Measurements from ENCODE around the gene TBCK.

TBCK gene

DNA sequence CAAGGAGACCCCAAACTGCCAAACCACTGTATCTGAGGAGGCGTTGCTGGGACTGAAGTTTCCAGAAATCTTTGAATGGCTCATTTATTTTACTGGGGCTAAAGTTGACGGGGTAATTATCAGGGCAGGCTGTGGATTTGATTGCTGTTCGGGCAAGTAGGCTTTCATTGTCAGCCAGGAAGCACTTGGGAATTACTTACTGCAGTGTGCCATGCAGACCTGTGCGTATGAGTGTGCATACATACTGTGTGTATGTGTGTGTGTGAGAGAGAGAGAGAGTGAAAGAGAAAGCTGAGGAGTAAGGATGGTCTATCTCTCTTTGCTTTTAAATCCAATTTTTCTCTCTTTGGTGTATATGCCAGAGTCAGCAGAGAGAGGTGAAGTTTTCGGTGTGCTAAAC lies 298.0 kb downstream of the TBCK start:
- DNase-seq (ENCODE audit: low read depth) = no peak
- TF ChIP-seq, protein P1, sequence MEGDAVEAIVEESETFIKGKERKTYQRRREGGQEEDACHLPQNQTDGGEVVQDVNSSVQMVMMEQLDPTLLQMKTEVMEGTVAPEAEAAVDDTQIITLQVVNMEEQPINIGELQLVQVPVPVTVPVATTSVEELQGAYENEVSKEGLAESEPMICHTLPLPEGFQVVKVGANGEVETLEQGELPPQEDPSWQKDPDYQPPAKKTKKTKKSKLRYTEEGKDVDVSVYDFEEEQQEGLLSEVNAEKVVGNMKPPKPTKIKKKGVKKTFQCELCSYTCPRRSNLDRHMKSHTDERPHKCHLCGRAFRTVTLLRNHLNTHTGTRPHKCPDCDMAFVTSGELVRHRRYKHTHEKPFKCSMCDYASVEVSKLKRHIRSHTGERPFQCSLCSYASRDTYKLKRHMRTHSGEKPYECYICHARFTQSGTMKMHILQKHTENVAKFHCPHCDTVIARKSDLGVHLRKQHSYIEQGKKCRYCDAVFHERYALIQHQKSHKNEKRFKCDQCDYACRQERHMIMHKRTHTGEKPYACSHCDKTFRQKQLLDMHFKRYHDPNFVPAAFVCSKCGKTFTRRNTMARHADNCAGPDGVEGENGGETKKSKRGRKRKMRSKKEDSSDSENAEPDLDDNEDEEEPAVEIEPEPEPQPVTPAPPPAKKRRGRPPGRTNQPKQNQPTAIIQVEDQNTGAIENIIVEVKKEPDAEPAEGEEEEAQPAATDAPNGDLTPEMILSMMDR (IDR thresholded peaks at IDR 0.05; ENCODE audit: insufficient read depth, low read depth, low read length, missing control alignments) = no peak
- no peak overlapping the region for H3K4me3 ChIP-seq (ENCODE audit: low read length)

DNA sequence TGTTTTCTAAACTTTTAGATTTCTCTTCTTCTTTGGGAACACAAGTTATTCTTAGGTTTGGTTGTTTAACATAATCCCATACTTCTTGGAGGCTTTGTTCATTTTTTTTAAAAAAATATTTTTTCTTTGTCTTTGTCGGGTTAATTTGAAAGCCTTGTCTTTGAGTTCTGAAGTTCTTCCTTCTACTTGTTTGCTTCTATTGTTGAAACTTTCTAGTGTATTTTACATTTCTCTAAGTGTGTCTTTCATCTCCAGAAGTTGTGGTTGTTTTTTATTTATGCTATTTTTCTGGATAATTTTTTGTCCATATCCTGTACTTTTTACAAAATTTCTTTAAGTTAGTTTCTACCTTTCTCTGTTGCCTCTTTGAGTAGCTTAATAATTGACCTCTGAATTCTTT lies 304.6 kb downstream of the TBCK start:
- TF ChIP-seq, protein P1 (IDR thresholded peaks at IDR 0.05; ENCODE audit: insufficient read depth, low read depth, low read length, missing control alignments) = no peak
- no peak overlapping the region for H3K4me3 ChIP-seq (ENCODE audit: low read length)
- no peak for DNase-seq (ENCODE audit: low read depth)

DNA sequence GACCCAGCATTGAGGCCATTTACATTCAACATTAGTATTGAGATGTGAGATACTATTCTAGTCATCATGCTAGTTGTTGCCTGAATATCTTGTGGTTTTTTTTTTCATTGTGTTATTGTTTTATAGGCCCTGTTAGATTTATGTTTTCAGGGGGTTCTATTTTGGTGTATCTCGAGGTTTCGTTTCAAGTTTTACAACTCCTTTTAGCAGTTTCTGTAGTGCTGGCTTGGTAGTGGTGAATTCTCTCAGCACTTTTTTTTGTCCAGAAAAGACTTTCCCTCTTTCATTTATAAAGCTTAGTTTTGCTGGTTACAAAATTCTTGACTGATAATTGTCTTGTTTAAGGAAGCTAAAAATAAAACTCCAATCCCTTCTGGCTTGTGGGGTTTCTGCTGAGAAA lies 305.2 kb downstream of the TBCK start:
- TF ChIP-seq, protein P1 (IDR thresholded peaks at IDR 0.05; ENCODE audit: insufficient read depth, low read depth, low read length, missing control alignments) = no peak
- H3K4me3 ChIP-seq (ENCODE audit: low read length) = no peak overlapping the region
- no peak for DNase-seq (ENCODE audit: low read depth)

DNA sequence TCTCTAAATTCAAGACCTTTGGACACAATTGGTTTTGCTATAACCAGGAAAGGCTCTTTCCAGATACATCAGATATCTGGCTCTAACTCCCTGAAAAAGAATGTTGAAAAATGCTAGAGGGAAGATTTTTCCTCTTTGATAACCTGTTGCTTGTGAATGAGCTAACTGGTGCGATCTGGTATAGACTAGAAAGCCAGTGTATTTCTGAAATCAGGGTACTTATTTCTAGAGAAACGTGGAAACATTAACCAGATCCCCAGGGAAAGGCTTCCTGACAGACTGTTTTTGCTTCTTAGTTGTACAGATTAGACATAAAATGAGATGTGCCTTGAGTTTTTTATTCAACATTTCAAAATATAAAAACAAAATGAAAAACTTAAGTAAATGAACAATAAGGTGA lies 313.0 kb downstream of the TBCK start:
- no peak overlapping the region for H3K4me3 ChIP-seq (ENCODE audit: low read length)
- no peak for DNase-seq (ENCODE audit: low read depth)
- TF ChIP-seq, protein P1 (IDR thresholded peaks at IDR 0.05; ENCODE audit: insufficient read depth, low read depth, low read length, missing control alignments) = no peak

DNA sequence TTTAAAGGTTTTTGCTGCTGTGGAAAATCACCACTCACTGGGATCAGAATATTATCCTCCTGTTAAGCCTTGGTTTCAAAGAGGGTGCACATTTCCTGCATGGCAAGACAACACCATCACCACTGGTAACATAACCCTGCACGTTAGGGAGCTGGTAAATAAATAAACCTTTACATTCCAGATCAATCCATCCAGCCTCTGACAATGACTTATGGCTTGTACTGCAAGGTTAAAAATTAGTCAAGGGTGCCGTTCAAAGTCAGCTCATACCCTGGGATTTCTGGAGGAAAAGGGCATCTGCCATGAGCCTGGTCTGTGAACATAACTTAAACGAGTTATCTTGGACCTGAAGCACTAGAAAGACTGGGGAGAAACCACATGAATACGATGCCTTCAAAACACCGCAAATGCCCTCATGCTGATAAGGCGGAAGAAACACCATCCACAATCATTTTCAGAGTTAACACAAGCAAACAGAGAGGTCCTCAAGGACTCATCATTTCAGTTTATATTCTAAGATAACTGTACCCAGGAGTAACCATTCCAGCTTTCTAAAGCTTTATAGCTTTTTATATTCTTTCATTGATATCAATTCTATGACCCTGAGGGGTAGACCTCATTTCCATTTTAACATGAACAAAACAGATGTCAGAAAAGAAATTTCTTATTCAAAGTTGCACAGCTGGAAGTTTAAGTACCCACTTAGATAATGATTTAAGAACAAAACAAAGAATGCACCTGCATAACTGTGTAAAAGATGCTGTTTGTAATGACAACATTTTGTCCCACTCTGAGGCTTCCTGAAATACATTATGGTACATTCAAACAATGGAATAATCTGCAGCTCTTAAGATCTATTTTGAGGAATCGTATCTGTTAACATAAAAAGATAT lies 317.6 kb downstream of the TBCK start:
- TF ChIP-seq, protein P1 (IDR thresholded peaks at IDR 0.05; ENCODE audit: insufficient read depth, low read depth, low read length, missing control alignments) = no peak
- DNase-seq (ENCODE audit: low read depth) = no peak
- H3K4me3 ChIP-seq (ENCODE audit: low read length) = no peak overlapping the region

DNA sequence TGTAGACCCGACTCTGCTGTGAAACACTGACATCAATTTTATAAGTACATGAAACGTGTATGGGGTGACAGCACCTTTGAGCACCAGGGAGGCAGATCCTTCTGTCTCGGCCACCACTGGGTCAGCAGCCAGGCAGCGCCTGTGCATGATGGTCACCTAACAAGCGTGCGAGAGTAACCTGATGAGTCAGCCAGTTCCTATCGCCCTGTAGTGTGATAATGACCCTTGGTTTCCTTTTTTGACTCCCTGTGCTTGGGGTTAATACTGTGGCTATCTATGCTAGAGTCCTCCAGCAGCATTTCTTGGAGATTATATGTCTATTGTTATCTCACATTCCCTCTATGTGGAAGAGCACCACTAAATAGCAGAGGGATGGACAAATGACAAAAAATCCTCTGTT lies 319.2 kb downstream of the TBCK start:
- no peak for DNase-seq (ENCODE audit: low read depth)
- no peak overlapping the region for H3K4me3 ChIP-seq (ENCODE audit: low read length)
- TF ChIP-seq, protein P1 (IDR thresholded peaks at IDR 0.05; ENCODE audit: insufficient read depth, low read depth, low read length, missing control alignments) = no peak

Data from epithelial cell of esophagus (primary cell).